BE2C (cell line): Measurements from ENCODE around the gene FBXW8.

Experiments
- DNase-seq: peaks from one replicate; pipeline ENCODE4 v3.0.0-alpha.2; 2020
- H3K27me3 ChIP-seq: fragments of 250-450 bp; sonication (Bioruptor Pico); 2 replicates; pipeline ENCODE4 v1.5.1; 2020; ENCODE audit warnings: mild to moderate bottlenecking
- H3K36me3 ChIP-seq: fragments of 250-450 bp; sonication (Bioruptor Pico); 2 replicates; pipeline ENCODE4 v1.5.1; 2020; ENCODE audit warnings: mild to moderate bottlenecking
- H3K4me1 ChIP-seq: fragments of 250-450 bp; sonication (Bioruptor Pico); 2 replicates; pipeline ENCODE4 v1.5.1; 2020
- H3K4me3 ChIP-seq: 2 replicates; pipeline ENCODE4 v1.5.1; 2011; ENCODE audit warnings: low read depth, low read length
- H3K9me3 ChIP-seq: fragments of 250-450 bp; sonication (Bioruptor Pico); 2 replicates; pipeline ENCODE4 v1.5.1; 2020
- CTCF ChIP-seq: IDR thresholded peaks from 2 replicates; pipeline ENCODE4 v1.5.1; 2012; ENCODE audit warnings: mild to moderate bottlenecking, low read depth, low read length

The FBXW8 gene

GRCh38 chr12:117031843-117032592 lies 121.3 kb downstream of the FBXW8 start:
- Histone ChIP-seq H3K9me3 (no peaks in the 10 kb centered on the region), H3K4me1 (peaks cover 3% of the 10 kb centered on the region; the same call in 1 of the 2 replicates), H3K27me3 (no peaks in the 10 kb centered on the region), H3K36me3 (peaks cover 24% of the 10 kb centered on the region), H3K4me3 (no peak overlapping the region)
- DNase-seq: no peak
- no peak for TF ChIP-seq CTCF

- DNase-seq: no peak
- Histone ChIP-seq H3K4me3 (no peak overlapping the region), H3K27me3 (no peaks in the 10 kb centered on the region), H3K9me3 (no peaks in the 10 kb centered on the region), H3K36me3 (peaks cover 16% of the 10 kb centered on the region), H3K4me1 (peaks cover 3% of the 10 kb centered on the region; the same call in 1 of the 2 replicates)
- no peak for TF ChIP-seq CTCF
Observed at GRCh38 chr12:117032593-117033381, 122.0 kb downstream of the FBXW8 start.

GRCh38 chr12:117033382-117034221 lies 122.9 kb downstream of the FBXW8 start:
- Histone ChIP-seq H3K9me3 (no peaks in the 10 kb centered on the region), H3K4me3 (no peak overlapping the region), H3K36me3 (peaks cover 8% of the 10 kb centered on the region; the same call in 1 of the 2 replicates), H3K4me1 (peaks cover 3% of the 10 kb centered on the region; the same call in 1 of the 2 replicates), H3K27me3 (no peaks in the 10 kb centered on the region)
- no peak for TF ChIP-seq CTCF
- no peak for DNase-seq

GRCh38 chr12:117034249-117034648 lies 123.5 kb downstream of the FBXW8 start:
- no peak for DNase-seq
- Histone ChIP-seq H3K36me3 (peaks cover 4% of the 10 kb centered on the region; the same call in 1 of the 2 replicates), H3K9me3 (no peaks in the 10 kb centered on the region), H3K4me3 (no peak overlapping the region), H3K27me3 (no peaks in the 10 kb centered on the region), H3K4me1 (peaks cover 3% of the 10 kb centered on the region; the same call in 1 of the 2 replicates)
- no peak for TF ChIP-seq CTCF

GRCh38 chr12:117034701-117035151 lies 124.0 kb downstream of the FBXW8 start:
- no peak for TF ChIP-seq CTCF
- no peak overlapping the region for H3K4me3 ChIP-seq
- DNase-seq: no peak
- H3K27me3 ChIP-seq: no peaks in the 10 kb centered on the region
- peaks cover 4% of the 10 kb centered on the region; the same call in 1 of the 2 replicates for H3K36me3 ChIP-seq
- no peaks in the 10 kb centered on the region for H3K9me3 ChIP-seq
- H3K4me1 ChIP-seq: peaks cover 3% of the 10 kb centered on the region; the same call in 1 of the 2 replicates
